H1 (cell line): ENCODE results near the gene CTNNBL1. TPM values are rescaled to one million over a fixed set of nuclear protein-coding genes. Genes with fewer than 3 reads are reported as not detected.

Experiments
- CTCF ChIA-PET: fragments of 300-600 bp; sonication (Branson Sonifier 250); formaldehyde crosslinking; loops from one replicate; lab custom pipeline; 2021; ENCODE audit not compliant: partially characterized antibody; lab: Charles Lee
- POLR2A ChIA-PET: fragments of 300-600 bp; sonication (Branson Sonifier 250); formaldehyde crosslinking; loops from one replicate; lab custom pipeline; 2021; ENCODE audit warnings: inconsistent platforms; ENCODE audit not compliant: partially characterized antibody; lab: Charles Lee
- DNase-seq, 2 experiments: peaks; one replicate each; pipeline versions ENCODE4 v3.0.0 to v3.0.0-alpha.2; 2010 to 2022; ENCODE audit warnings: low spot score in 2 of 2, low read depth in 1 of 2, mixed read lengths in 1 of 2
- FAIRE-seq: peaks from 2 replicates; lab custom pipeline; 2011; peaks lifted over from hg19 to GRCh38; lab: Jason Lieb, UNC
- H2AFZ ChIP-seq: 2 replicates; pipeline ENCODE4 v1.8.1; 2012; ENCODE audit warnings: low read length, inconsistent platforms
- H2AK5ac ChIP-seq: 2 replicates; pipeline ENCODE4 v1.6.1; 2013; ENCODE audit warnings: low read depth, low read length
- H2BK120ac ChIP-seq: replicated peaks from 2 replicates; pipeline ENCODE3; 2013; ENCODE audit warnings: low read depth, low read length, inconsistent platforms
- H2BK12ac ChIP-seq: 2 replicates; pipeline ENCODE4 v1.6.1; 2013; ENCODE audit warnings: low read depth, low read length
- H2BK15ac ChIP-seq: 2 replicates; pipeline ENCODE4 v1.6.1; 2013; ENCODE audit warnings: low read length
- H2BK20ac ChIP-seq: 2 replicates; pipeline ENCODE4 v1.6.1; 2013; ENCODE audit warnings: low read length
- H2BK5ac ChIP-seq: 2 replicates; pipeline ENCODE4 v1.6.1; 2013; ENCODE audit warnings: low read depth, low read length
- H3K14ac ChIP-seq: 2 replicates; pipeline ENCODE4 v1.6.1; 2013; ENCODE audit warnings: inconsistent platforms; ENCODE audit not compliant: insufficient read length
- H3K18ac ChIP-seq: 2 replicates; pipeline ENCODE4 v1.6.1; 2013; ENCODE audit warnings: low read length; ENCODE audit errors: extremely low read depth
- H3K23ac ChIP-seq: 2 replicates; pipeline ENCODE4 v1.6.1; 2013; ENCODE audit warnings: inconsistent platforms; ENCODE audit not compliant: insufficient read length
- H3K23me2 ChIP-seq: 2 replicates; pipeline ENCODE4 v1.6.1; 2013; ENCODE audit warnings: low read depth, low read length
- H3K27ac ChIP-seq: 2 replicates; pipeline ENCODE4 v1.6.1; 2011; ENCODE audit warnings: low read depth, low read length, inconsistent platforms
- H3K27me3 ChIP-seq, 4 experiments: replicated peaks in 1 of 4; 1 replicate in 1 of 4; 2 replicates in 3 of 4; pipeline versions ENCODE4 v1.6.1 to v1.8.1; 2011 to 2013; ENCODE audit warnings: low read length in 3 of 4, mild to moderate bottlenecking in 3 of 4, inconsistent platforms in 2 of 4, mixed read lengths in 2 of 4, moderate library complexity in 1 of 4; ENCODE audit not compliant: control insufficient read depth in 3 of 4, insufficient read depth in 3 of 4; ENCODE audit errors: extremely low read depth in 1 of 4
- H3K36me3 ChIP-seq, 4 experiments: 2 replicates each; pipeline versions ENCODE4 v1.6.1 to v1.8.1; 2011 to 2013; ENCODE audit warnings: mild to moderate bottlenecking in 4 of 4, low read length in 3 of 4, moderate library complexity in 2 of 4, control low read depth in 1 of 4, inconsistent platforms in 1 of 4; ENCODE audit not compliant: insufficient read depth in 4 of 4, control insufficient read depth in 2 of 4
- H3K4ac ChIP-seq: replicated peaks from 2 replicates; pipeline ENCODE3; 2013; ENCODE audit warnings: low read length, low read depth, mixed read lengths, inconsistent platforms; ENCODE audit not compliant: insufficient read length
- H3K4me1 ChIP-seq, 4 experiments: replicated peaks in 1 of 4; 1 replicate in 1 of 4; 2 replicates in 3 of 4; pipeline versions ENCODE4 v1.6.1 to v1.8.1; 2011 to 2013; ENCODE audit warnings: low read length in 3 of 4, inconsistent platforms in 2 of 4, mixed read lengths in 1 of 4; ENCODE audit not compliant: insufficient read depth in 4 of 4, control insufficient read depth in 3 of 4
- H3K4me2 ChIP-seq, 2 experiments: 2 replicates each; pipeline versions ENCODE4 v1.6.1 to v1.8.1; 2011 to 2013; ENCODE audit warnings: low read depth in 2 of 2, low read length in 2 of 2, control low read depth in 1 of 2, inconsistent platforms in 1 of 2, mild to moderate bottlenecking in 1 of 2; ENCODE audit not compliant: insufficient read depth in 1 of 2
- H3K4me3 ChIP-seq, 4 experiments: fragments of 200-600, 300-600 bp in 1 of 4; sonication (generic), shearing (Covaris generic), sonication (Bioruptor Twin) in 1 of 4; 2 replicates each; pipeline versions ENCODE4 v1.5.1 to v1.8.1; 2011 to 2016; ENCODE audit warnings: low read length in 4 of 4, low read depth in 3 of 4, control low read depth in 2 of 4, inconsistent platforms in 2 of 4, mild to moderate bottlenecking in 2 of 4, mixed read lengths in 1 of 4, moderate library complexity in 1 of 4; ENCODE audit not compliant: insufficient read depth in 2 of 4; ENCODE audit errors: extremely low read depth in 1 of 4
- H3K56ac ChIP-seq: replicated peaks from 2 replicates; pipeline ENCODE3; 2013; ENCODE audit warnings: low read depth, mild to moderate bottlenecking, mixed read lengths, low read length, inconsistent platforms; ENCODE audit not compliant: insufficient read length
- H3K79me1 ChIP-seq: 2 replicates; pipeline ENCODE4 v1.6.1; 2013; ENCODE audit warnings: low read depth, low read length, control low read depth
- H3K79me2 ChIP-seq, 2 experiments: 2 replicates each; pipeline versions ENCODE4 v1.6.1 to v1.8.1; 2012 to 2013; ENCODE audit warnings: low read length in 2 of 2, mild to moderate bottlenecking in 2 of 2, inconsistent platforms in 1 of 2; ENCODE audit not compliant: insufficient read depth in 2 of 2, control insufficient read depth in 1 of 2
- H3K9ac ChIP-seq, 4 experiments: replicated peaks in 1 of 4; 1 replicate in 1 of 4; 2 replicates in 3 of 4; pipeline versions ENCODE4 v1.6.1 to v1.8.1; 2011 to 2013; ENCODE audit warnings: low read depth in 3 of 4, low read length in 3 of 4, control low read depth in 2 of 4, mild to moderate bottlenecking in 2 of 4, moderate library complexity in 2 of 4, inconsistent platforms in 1 of 4; ENCODE audit errors: extremely low read depth in 1 of 4
- H3K9me3 ChIP-seq, 2 experiments: 2 replicates each; pipeline versions ENCODE4 v1.6.1 to v1.8.1; 2012 to 2013; ENCODE audit warnings: mild to moderate bottlenecking in 2 of 2, moderate library complexity in 2 of 2, control low read depth in 1 of 2, inconsistent platforms in 1 of 2, low read depth in 1 of 2, low read length in 1 of 2, mixed read lengths in 1 of 2; ENCODE audit not compliant: insufficient read depth in 2 of 2
- H4K20me1 ChIP-seq, 2 experiments: replicated peaks in 1 of 2; 2 replicates each; pipeline versions ENCODE3 to v1.8.1; 2011 to 2013; ENCODE audit warnings: inconsistent platforms in 2 of 2, low read length in 2 of 2, mild to moderate bottlenecking in 1 of 2; ENCODE audit not compliant: insufficient read depth in 2 of 2, control insufficient read depth in 1 of 2
- H4K5ac ChIP-seq: 2 replicates; pipeline ENCODE4 v1.6.1; 2013; ENCODE audit warnings: low read length, low read depth, mixed read lengths, inconsistent platforms; ENCODE audit not compliant: insufficient read length
- H4K8ac ChIP-seq: 2 replicates; pipeline ENCODE4 v1.8.0; 2013; ENCODE audit warnings: mild to moderate bottlenecking, moderate library complexity, low read length, inconsistent platforms; ENCODE audit not compliant: insufficient read depth; ENCODE audit errors: extremely low read depth
- H4K91ac ChIP-seq: replicated peaks from 2 replicates; pipeline ENCODE3; 2013; ENCODE audit warnings: low read length, mixed read lengths, inconsistent platforms; ENCODE audit not compliant: insufficient read length
- BRCA1 ChIP-seq: IDR thresholded peaks from 2 replicates; pipeline ENCODE4 v1.6.1; 2012; ENCODE audit warnings: low read depth, low read length, improper control_type of control experiment
- CBX5 ChIP-seq: fragments of 300-800, 300-1000 bp; sonication (generic); IDR thresholded peaks from 2 replicates; pipeline ENCODE4 v1.7.1; 2016; ENCODE audit warnings: antibody characterized with exemption, low read length, low read depth
- CEBPB ChIP-seq: IDR thresholded peaks from 2 replicates; pipeline ENCODE4 v1.6.1; 2012; ENCODE audit warnings: low read depth, low read length
- CHD1 ChIP-seq: IDR thresholded peaks from 2 replicates; pipeline ENCODE4 v1.6.1; 2012; ENCODE audit warnings: low read depth, low read length, improper control_type of control experiment
- EGR1 ChIP-seq: IDR thresholded peaks from 2 replicates; pipeline ENCODE4 v1.6.1; 2011; ENCODE audit warnings: low read depth, low read length, borderline replicate concordance
- JUN ChIP-seq: IDR thresholded peaks from 2 replicates; pipeline ENCODE4 v1.6.1; 2011; ENCODE audit warnings: low read depth, mild to moderate bottlenecking, improper control_type of control experiment, low read length
- KDM1A ChIP-seq: fragments of 200-600, 300-600 bp; sonication (generic); IDR thresholded peaks from 2 replicates; pipeline ENCODE4 v1.7.1; 2016; ENCODE audit warnings: mild to moderate bottlenecking, low read length, borderline replicate concordance
- POLR2A ChIP-seq, 2 experiments: IDR thresholded peaks; 1 replicate in 1 of 2; 2 replicates in 1 of 2; pipeline ENCODE4 v1.6.1; 2011; ENCODE audit warnings: low read depth in 2 of 2, low read length in 2 of 2, mild to moderate bottlenecking in 2 of 2; ENCODE audit errors: control extremely low read depth in 1 of 2
- POLR2AphosphoS5 ChIP-seq: IDR thresholded peaks from 2 replicates; pipeline ENCODE4 v1.6.1; 2011; ENCODE audit warnings: low read depth, low read length
- SIRT6 ChIP-seq: IDR thresholded peaks from one replicate; pipeline ENCODE4 v1.7.1; 2012; ENCODE audit warnings: low read length, inconsistent platforms
- SP4 ChIP-seq: IDR thresholded peaks from 2 replicates; pipeline ENCODE4 v1.6.1; 2012; ENCODE audit warnings: low read length, inconsistent platforms
- TBP ChIP-seq: IDR thresholded peaks from 2 replicates; pipeline ENCODE4 v1.6.1; 2011; ENCODE audit warnings: low read depth, low read length, improper control_type of control experiment
- TCF12 ChIP-seq: IDR thresholded peaks from 2 replicates; pipeline ENCODE4 v1.6.1; 2011; ENCODE audit warnings: low read depth, mild to moderate bottlenecking, low read length
- WGBS, 2 experiments: shearing (Covaris generic) in 1 of 2; methylation state at CpG; one replicate each; pipeline versions ENCODE4 v1.1.6 to v1.1.7; 2013 to 2015; ENCODE audit warnings: low lambda C conversion rate in 2 of 2, mixed read lengths in 2 of 2, inconsistent platforms in 1 of 2, low coverage in 1 of 2, missing lambda C conversion rate in 1 of 2; ENCODE audit not compliant: insufficient replicate concordance in 2 of 2, insufficient coverage in 1 of 2, insufficient read length in 1 of 2; ENCODE audit errors: extremely low coverage in 1 of 2, missing lambda C conversion rate in 1 of 2; 5-methylcytosine and 5-hydroxymethylcytosine counted together
- polyA plus RNA-seq, 7 experiments: library from polyadenylated mRNA; depleted of rRNA in 3 of 7; stranded (reverse) in 5 of 7; unstranded in 2 of 7; fragments of >200 nt in 5 of 7; fragments of 200-250 nt in 2 of 7; gene quantifications; 1 replicate in 5 of 7; 2 replicates in 1 of 7; 4 replicates in 1 of 7; pipeline versions ENCODE4 v1.2.1 to v1.2.3, GENCODE V29; 2011 to 2013; ENCODE audit warnings: missing spikeins in 2 of 7, mixed read lengths in 2 of 7
- total RNA-seq: library from RNA; stranded (reverse); fragmentation: NEBNext Ultra II Directional; extraction: Animal tissue kit (Norgen Biotek cat#: 25700); gene quantifications from 2 replicates; pipeline ENCODE4 v1.2.1, GENCODE V29; 2021
- TF ChIP-seq, protein P1 (sequence below): IDR thresholded peaks from 2 replicates; pipeline ENCODE4 v1.6.1; 2011; ENCODE audit warnings: low read length, improper control_type of control experiment

The CTNNBL1 gene
- total and polyA plus RNA-seq, 2 of the 8 experiments (the other 6 are each of a cell fraction or from before 2014, with no cell fraction given): 19.6 to 81.6 TPM

DNA sequence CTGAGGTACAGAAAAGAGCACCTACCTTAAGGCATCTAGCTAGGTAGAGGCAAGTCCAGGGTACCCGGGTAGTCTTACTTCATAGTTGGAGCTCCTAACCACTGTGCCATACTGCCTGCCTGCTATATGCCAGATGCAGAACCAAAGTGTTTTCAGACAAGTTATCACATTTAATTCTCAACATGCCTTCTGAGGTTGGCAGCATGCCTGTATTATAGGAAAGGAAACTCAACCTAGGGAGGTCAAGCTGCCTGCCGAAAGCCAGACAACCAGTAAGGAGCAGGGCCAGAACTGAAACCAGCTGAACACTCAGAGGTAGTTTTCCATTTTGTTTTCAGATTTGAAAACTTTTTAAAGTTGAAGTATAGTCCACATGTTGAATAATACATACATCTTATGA is 5.4 kb downstream of the CTNNBL1 start:
- Histone ChIP-seq H3K27me3 (no peaks in the 10 kb centered on the region), H4K5ac (no peak overlapping the region), H3K4me1 (peaks cover 0 to 4% (median 3%) of the 10 kb centered on the region in 4 experiments; a peak in 2 of 7 replicates), H4K8ac (no peak overlapping the region), H3K56ac (no peak overlapping the region), H4K20me1 (peaks cover 0 to 5% of the 10 kb centered on the region in 2 experiments), H3K9me3 (no peaks in the 10 kb centered on the region; a peak in 1 of 4 replicates), H2BK120ac (no peak overlapping the region), H3K79me2 (peaks cover 11 to 60% of the 10 kb centered on the region in 2 experiments; a peak in 3 of 4 replicates), H3K27ac (no peak overlapping the region), H3K4me3 (no peak overlapping the region), H2AFZ (no peak overlapping the region), H2BK5ac (no peak overlapping the region), H3K79me1 (peaks cover 14% of the 10 kb centered on the region), H4K91ac (no peak overlapping the region), H3K18ac (no peak overlapping the region), H3K23ac (no peak overlapping the region), H2BK12ac (no peak overlapping the region), H3K36me3 (peaks cover 0 to 2% (median 0%) of the 10 kb centered on the region in 4 experiments; a peak in 2 of 8 replicates), H3K9ac (no peak overlapping the region), H3K4ac (no peak overlapping the region), H2BK20ac (no peak overlapping the region), H3K4me2 (no peak overlapping the region), H2AK5ac (no peak overlapping the region), H3K14ac (no peak overlapping the region), H2BK15ac (no peak overlapping the region), H3K23me2 (peaks cover 6% of the 10 kb centered on the region)
- TF ChIP-seq SIRT6 (no peak), CBX5 (no peak), JUN (no peak), CEBPB (no peak), POLR2A (IDR thresholded peaks at IDR 0.05; ENCODE audit: control extremely low read depth in 1 of 2, low read depth in 2 of 2, low read length in 2 of 2) (no peak), CHD1 (no peak), POLR2AphosphoS5 (no peak), KDM1A (no peak), EGR1 (no peak), TCF12 (no peak), TBP (no peak), BRCA1 (no peak), SP4 (no peak)
- TF ChIP-seq, protein P1, sequence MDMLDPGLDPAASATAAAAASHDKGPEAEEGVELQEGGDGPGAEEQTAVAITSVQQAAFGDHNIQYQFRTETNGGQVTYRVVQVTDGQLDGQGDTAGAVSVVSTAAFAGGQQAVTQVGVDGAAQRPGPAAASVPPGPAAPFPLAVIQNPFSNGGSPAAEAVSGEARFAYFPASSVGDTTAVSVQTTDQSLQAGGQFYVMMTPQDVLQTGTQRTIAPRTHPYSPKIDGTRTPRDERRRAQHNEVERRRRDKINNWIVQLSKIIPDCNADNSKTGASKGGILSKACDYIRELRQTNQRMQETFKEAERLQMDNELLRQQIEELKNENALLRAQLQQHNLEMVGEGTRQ: no peak
- DNase-seq (no peak), FAIRE-seq (no peak)
- WGBS, 2 experiments: 89% methylated on average over 2 of the region's 2 CpGs; no CpG with 5 or more reads in 1 of the 2 experiments
- ChIA-PET CTCF (interaction anchor here (1.2 kb wide), 1 partner anchor 10 kb away, joined by 3 read pairs; no protein-coding TSS in a partner anchor), POLR2A (no interaction called here)
